ENCODE data around the gene ATF6. TPM values are rescaled to one million over a fixed set of nuclear protein-coding genes. Genes with fewer than 3 reads are reported as not detected.

Gene ATF6
- total and polyA plus RNA-seq, 2 donors (not counting 3 experiments of a cell fraction or from before 2014, with no cell fraction given), result 24.9 to 40.3 TPM

- Histone ChIP-seq H3K36me3 (ENCODE audit: control insufficient read depth in 2 of 2, extremely low read depth in 1 of 2, insufficient read depth in 2 of 2, low read length in 2 of 2) (peaks cover 7 to 8% of the 10 kb centered on the region in 2 experiments), H3K27ac (ENCODE audit: insufficient read depth, low read depth, low read length) (no peak overlapping the region), H2AFZ (ENCODE audit: low read depth, low read length) (no peak overlapping the region), H3K9me3 (replicated peaks; ENCODE audit: control insufficient read depth, insufficient read depth, low read length) (no peaks in the 10 kb centered on the region), H3K4me2 (ENCODE audit: insufficient read depth, low read length) (no peak overlapping the region), H3K79me2 (ENCODE audit: control insufficient read depth, insufficient read depth, low read length) (no peaks in the 10 kb centered on the region), H3K4me3 (replicated peaks in 1 of 3; ENCODE audit: insufficient read depth in 1 of 3, low read depth in 1 of 3, low read length in 3 of 3) (no peak overlapping the region), H3K27me3 (ENCODE audit: control insufficient read depth in 2 of 2, insufficient read depth in 2 of 2, low read length in 2 of 2) (no peaks in the 10 kb centered on the region), H3K9ac (replicated peaks; ENCODE audit: extremely low read depth, insufficient read depth, low read length) (no peak overlapping the region), H3K4me1 (ENCODE audit: control insufficient read depth, extremely low read depth, insufficient read depth, low read length) (peaks cover 10% of the 10 kb centered on the region), H4K20me1 (replicated peaks; ENCODE audit: control insufficient read depth, extremely low read depth, insufficient read depth, low read length) (no peaks in the 10 kb centered on the region), H3K9me1 (replicated peaks; ENCODE audit: control insufficient read depth, extremely low read depth, insufficient read depth, low read length) (no peaks in the 10 kb centered on the region)
- DNase-seq (ENCODE audit: low read depth, low spot score) (no peak), FAIRE-seq (no peak)
- POLR2A ChIA-PET, result interaction anchor here (0.7 kb wide), 1 partner anchor 49 kb away, joined by 3 read pairs; no protein-coding TSS in a partner anchor
- no peak for TF ChIP-seq JUN (IDR thresholded peaks at IDR 0.05; ENCODE audit: borderline replicate concordance, insufficient read depth, insufficient read length, low read depth)
- no peak for TF ChIP-seq POLR2A (IDR thresholded peaks at IDR 0.05; ENCODE audit: low read depth, low read length)
- TF ChIP-seq FOS (IDR thresholded peaks at IDR 0.05; ENCODE audit: borderline replicate concordance, insufficient read depth, low read length), result no peak
- TF ChIP-seq GATA2 (IDR thresholded peaks at IDR 0.05; ENCODE audit: insufficient read depth, insufficient read length, low read depth, low read length), result no peak
- TF ChIP-seq MAX (IDR thresholded peaks at IDR 0.05; ENCODE audit: insufficient read depth, insufficient read length), result no peak
- TF ChIP-seq EZH2 (IDR thresholded peaks at IDR 0.05; ENCODE audit: borderline replicate concordance, low read depth, low read length, severe bottlenecking), result no peak
- no peak for TF ChIP-seq POLR2AphosphoS5 (IDR thresholded peaks at IDR 0.05; ENCODE audit: insufficient read depth, low read depth, low read length)
- no peak for TF ChIP-seq CTCF (IDR thresholded peaks at IDR 0.05; ENCODE audit: extremely low read depth in 1 of 2, insufficient read depth in 1 of 2, low read depth in 1 of 2, low read length in 2 of 2)
- no peak for TF ChIP-seq MYC (IDR thresholded peaks at IDR 0.05; ENCODE audit: low read depth, low read length)
- dilution Hi-C loops (cut with MboI; ENCODE audit: extremely low pct_ligation_motif_present, low sequenced_read_pairs) (no loop called here), intact Hi-C loops (cut with micrococcal nuclease) (loop anchor here (5.0 kb wide), 1 partner anchor 107 kb away; the partner anchor contains the start of gene OLFML2B)
- no TSS peak for BruUV-seq (replicated peaks)
- CTCF ChIA-PET, result interaction anchor here (1.4 to 1.5 kb wide), 2 partner anchors 8 to 14 kb away, joined by 3 to 4 read pairs; no protein-coding TSS in a partner anchor
Measured at GRCh38 chr1:161915051-161915503, 149.0 kb downstream of the ATF6 start.

Data from endothelial cell of umbilical vein (primary cell).